Psoas muscle (tissue), 8 donors: ENCODE measurements around the gene SNN. TPM values are rescaled to one million over a fixed set of nuclear protein-coding genes. Genes with fewer than 3 reads are reported as not detected.

ENCODE experiments used
- ATAC-seq, 4 donors: fragments of 200-7000 bp; cut with Tn5 transposase; one replicate each; pipeline ENCODE4 v1.9.1; 2020; ENCODE audit warnings: moderate library complexity in 3 of 4, mild to moderate bottlenecking in 2 of 4
- DNase-seq, 2 donors: peaks; one replicate each; pipeline ENCODE4 v3.0.0-alpha.2; 2020
- H3K27ac ChIP-seq: fragments of 200-600 bp; one replicate; pipeline ENCODE4 v1.8.0; 2022
- H3K27me3 ChIP-seq, 3 donors: fragments of 200-600 bp in 1 of 3; one replicate each; pipeline versions ENCODE4 v1.6.1 to v1.8.0; 2013 to 2022; ENCODE audit warnings: low read length in 2 of 3, mild to moderate bottlenecking in 2 of 3, moderate library complexity in 1 of 3; ENCODE audit not compliant: insufficient read depth in 3 of 3
- H3K36me3 ChIP-seq, 2 donors: fragments of 200-600 bp in 1 of 2; one replicate each; pipeline versions ENCODE4 v1.6.1 to v1.8.0; 2013 to 2022; ENCODE audit warnings: low read depth in 1 of 2, mild to moderate bottlenecking in 1 of 2, moderate library complexity in 1 of 2; ENCODE audit not compliant: insufficient read depth in 1 of 2
- H3K4me1 ChIP-seq: fragments of 200-600 bp; one replicate; pipeline ENCODE4 v1.8.0; 2022
- H3K4me3 ChIP-seq: fragments of 200-600 bp; one replicate; pipeline ENCODE4 v1.8.0; 2022; ENCODE audit warnings: mild to moderate bottlenecking
- H3K9me3 ChIP-seq: fragments of 200-600 bp; one replicate; pipeline ENCODE4 v1.8.0; 2022
- CTCF ChIP-seq: fragments of 200-600 bp; IDR thresholded peaks from one replicate; pipeline ENCODE4 v1.8.0; 2022; ENCODE audit warnings: antibody characterized with exemption
- WGBS, 3 donors: extraction: QIAGEN DNeasy Blood & Tissue Kit; methylation state at CpG; one replicate each; pipeline versions ENCODE4 v1.1.6 to v1.1.7; 2013; 5-methylcytosine and 5-hydroxymethylcytosine counted together
- intact Hi-C, 2 donors: fragments of 100-400 bp; cut with DNase I; formaldehyde crosslinking; loops; one replicate each; pipeline versions ENCODE4 v1.11.0 to v1.14.2; 2022
- polyA plus RNA-seq, 3 donors: library from polyadenylated mRNA; stranded (reverse); fragments of 200-250 nt; gene quantifications; one replicate each; pipeline ENCODE4 v1.2.3, GENCODE V29; 2013
- total RNA-seq, 4 donors: library from RNA; stranded (reverse); fragmentation: NEBNext Ultra II Directional in 2 of 4; extraction: Animal tissue kit (Norgen Biotek cat#: 25700) in 2 of 4; gene quantifications; one replicate each; pipeline versions ENCODE4 v1.2.1 to v1.2.4, GENCODE V29; 2021 to 2023
- donor health status: healthy with polysubstance abuse.
- donor health status: DM: no; HTN: no; CAD: no; lungs with moderate emphysema.
- donor health status: Bipolar disorder and iron deficiency.
- donor health status: healthy.
- donor health status: DM: yes; HTN: yes; CAD: no.
- donor health status: DM: no; HTN: no; CAD: no.
- donor health status: DM: no; HTN: no; CAD: no.
- donor health status: DM: yes; HTN: yes; CAD: no.

The SNN gene
- total and polyA plus RNA-seq, 7 donors: 30.3 to 152 (median 100) TPM

- Histone ChIP-seq H3K36me3 (peaks cover 14 to 68% of the 10 kb centered on the region in 2 donors), H3K9me3 (no peaks in the 10 kb centered on the region), H3K4me3 (no peak overlapping the region), H3K4me1 (peaks cover 69% of the 10 kb centered on the region), H3K27me3 (no peaks in the 10 kb centered on the region), H3K27ac (peak overlapping the region; percentile 44)
- no peak for TF ChIP-seq CTCF
- ATAC-seq (no peak), DNase-seq (no peak)
- intact Hi-C loops: no loop called here
- WGBS, 3 donors: 34 to 55% (median 49%) methylated on average over 6 of the region's 6 CpGs
These were observed 18.6 kb downstream of the SNN start for GRCh38 chr16:11686713-11687380.

DNA sequence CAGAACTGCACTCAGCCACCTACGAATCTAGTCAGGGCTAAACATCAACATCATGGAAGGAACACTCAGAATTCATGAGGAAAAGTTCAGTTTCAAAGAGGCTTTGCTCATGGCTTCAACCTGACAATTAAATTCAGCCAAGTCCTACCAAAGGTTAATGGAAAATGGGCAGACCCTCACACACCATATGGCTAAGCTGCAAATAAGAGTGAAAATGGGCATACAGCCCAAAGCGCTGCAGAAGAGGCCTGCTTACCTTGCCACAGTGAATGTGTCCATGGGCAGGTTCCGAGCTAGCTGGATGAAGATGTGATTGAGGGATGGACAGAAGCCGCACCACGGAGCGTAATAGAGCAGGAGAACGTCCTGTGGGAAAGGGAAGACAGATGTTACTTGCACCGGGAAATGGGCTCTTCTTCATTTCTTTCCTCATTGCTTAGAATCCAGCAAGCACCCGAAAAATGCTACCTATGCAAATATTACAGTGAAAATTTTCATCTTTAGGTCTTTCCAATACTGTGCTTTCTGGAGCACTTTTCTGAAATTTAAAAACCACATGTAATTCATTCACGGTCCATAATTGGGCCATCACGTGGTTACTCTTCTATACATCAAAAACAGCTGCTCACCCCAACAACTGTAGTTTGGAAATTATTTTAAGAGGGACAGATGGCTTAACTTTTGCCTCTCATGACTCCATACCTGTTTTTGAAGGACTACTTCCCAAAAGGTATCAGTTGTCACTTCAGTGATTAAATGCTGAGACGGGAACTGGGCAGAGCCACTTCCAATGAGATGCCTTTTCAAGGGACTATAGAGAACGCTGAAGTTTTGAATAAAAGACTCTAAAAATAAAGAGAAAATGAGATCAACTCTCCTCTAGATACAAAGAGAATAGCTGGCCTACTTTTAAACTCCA is 19.6 kb downstream of the SNN start:
- Histone ChIP-seq H3K9me3 (no peaks in the 10 kb centered on the region), H3K4me1 (peaks cover 59% of the 10 kb centered on the region), H3K27ac (peak overlapping the region; percentile 44), H3K27me3 (no peaks in the 10 kb centered on the region), H3K36me3 (peaks cover 14 to 69% of the 10 kb centered on the region in 2 donors), H3K4me3 (no peak overlapping the region)
- intact Hi-C loops: no loop called here
- peak; percentile 42 to 59 (median 50) for ATAC-seq
- no peak for DNase-seq
- 65 to 73% (median 68%) methylated on average over 13 of the region's 13 CpGs for WGBS, 3 donors
- no peak for TF ChIP-seq CTCF

GRCh38 chr16:11688520-11688886 is 20.2 kb downstream of the SNN start:
- 29 to 63% (median 37%) methylated on average over 1 of the region's 1 CpG for WGBS, 3 donors
- no peak for TF ChIP-seq CTCF
- Histone ChIP-seq H3K4me1 (peaks cover 52% of the 10 kb centered on the region), H3K4me3 (no peak overlapping the region), H3K27me3 (no peaks in the 10 kb centered on the region), H3K27ac (peak overlapping the region; percentile 44), H3K36me3 (peaks cover 14 to 67% of the 10 kb centered on the region in 2 donors), H3K9me3 (no peaks in the 10 kb centered on the region)
- intact Hi-C loops: no loop called here
- no peak for DNase-seq
- ATAC-seq: peak; percentile 69 to 75 (median 72)

DNA sequence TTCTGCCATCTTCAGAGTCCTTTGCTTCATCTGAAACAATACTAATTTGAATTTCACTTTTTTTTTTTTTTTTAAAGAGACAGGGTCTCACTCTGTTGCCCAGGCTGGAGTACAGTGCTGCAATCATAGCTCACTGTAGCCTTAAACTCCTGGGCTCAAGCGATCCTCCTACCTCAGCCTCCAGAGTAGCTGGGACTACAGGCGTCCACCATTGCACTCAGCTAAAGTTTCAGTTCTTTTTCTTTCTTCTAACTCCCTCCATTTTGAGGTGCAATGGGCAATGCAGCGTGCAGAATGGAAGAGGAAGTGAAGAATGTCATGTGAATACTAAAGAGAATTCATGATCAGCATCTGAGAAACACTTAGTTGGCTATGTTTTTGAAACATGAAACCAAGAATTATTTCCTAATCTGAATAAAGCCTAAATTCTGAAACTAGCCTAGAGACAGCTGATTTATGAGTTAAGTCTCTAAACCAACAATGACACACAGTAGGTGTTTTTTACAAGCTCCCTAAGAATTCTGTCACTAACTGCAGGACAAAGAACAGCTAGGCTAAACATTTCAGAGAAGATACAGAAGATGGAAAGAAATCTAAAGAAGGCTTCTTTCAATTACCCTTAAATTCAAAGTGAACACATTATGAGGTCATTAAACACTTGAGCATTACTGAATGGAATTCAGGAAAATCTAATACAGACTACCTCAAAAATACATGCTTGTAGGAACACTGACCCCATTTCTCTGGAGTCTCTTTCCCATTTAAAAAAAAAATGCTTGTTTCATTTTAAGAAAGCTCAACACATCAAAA is 21.0 kb downstream of the SNN start:
- intact Hi-C loops: no loop called here
- ATAC-seq (peak in 1 of 4 donors; percentile 23), DNase-seq (no peak)
- no peak for TF ChIP-seq CTCF
- Histone ChIP-seq H3K9me3 (no peaks in the 10 kb centered on the region), H3K4me3 (no peak overlapping the region), H3K27ac (peak overlapping the region; percentile 44), H3K36me3 (peaks cover 11 to 62% of the 10 kb centered on the region in 2 donors), H3K4me1 (peaks cover 47% of the 10 kb centered on the region), H3K27me3 (no peaks in the 10 kb centered on the region)
- 85 to 88% (median 86%) methylated on average over 3 of the region's 3 CpGs for WGBS, 3 donors
